Loucy (cell line): ENCODE measurements around the gene SLIT1.

ENCODE experiments used
- H2AFZ ChIP-seq: fragments of 200-600 bp; sonication (generic); 2 replicates; pipeline ENCODE4 v1.6.0; 2016; ENCODE audit warnings: antibody characterized with exemption, mild to moderate bottlenecking, low read length, moderate library complexity
- H3F3A ChIP-seq: fragments of 200-600 bp; 2 replicates; pipeline ENCODE4 v1.6.0; 2016; ENCODE audit warnings: antibody characterized with exemption, low read depth, mild to moderate bottlenecking
- H3K27me3 ChIP-seq: fragments of 200-600 bp; sonication (generic); 2 replicates; pipeline ENCODE4 v1.6.1; 2014; ENCODE audit warnings: low read length, mild to moderate bottlenecking; ENCODE audit not compliant: insufficient read depth, poor library complexity, severe bottlenecking
- H3K36me3 ChIP-seq: fragments of 200-600 bp; sonication (generic); 2 replicates; pipeline ENCODE4 v1.6.1; 2016; ENCODE audit warnings: low read length; ENCODE audit not compliant: insufficient read depth
- H3K4me1 ChIP-seq: fragments of 200-600 bp; sonication (generic); 2 replicates; pipeline ENCODE4 v1.5.1; 2014; ENCODE audit warnings: low read length, mild to moderate bottlenecking; ENCODE audit not compliant: insufficient read depth, poor library complexity, severe bottlenecking
- H3K4me2 ChIP-seq: fragments of 200-600 bp; sonication (generic); 2 replicates; pipeline ENCODE4 v1.6.0; 2014; ENCODE audit warnings: antibody characterized with exemption, low read length, low read depth, mild to moderate bottlenecking; ENCODE audit not compliant: poor library complexity, severe bottlenecking
- H3K4me3 ChIP-seq: fragments of 200-600 bp; sonication (generic); 2 replicates; pipeline ENCODE4 v1.5.1; 2014; ENCODE audit warnings: low read length, mild to moderate bottlenecking, mixed read lengths; ENCODE audit not compliant: poor library complexity, severe bottlenecking
- H3K79me2 ChIP-seq: fragments of 200-600 bp; sonication (generic); 2 replicates; pipeline ENCODE4 v1.6.1; 2014; ENCODE audit warnings: low read length; ENCODE audit not compliant: insufficient read depth
- H3K9ac ChIP-seq: fragments of 200-600 bp; sonication (generic); 2 replicates; pipeline ENCODE4 v1.6.0; 2014; ENCODE audit warnings: mild to moderate bottlenecking, low read depth, low read length, moderate library complexity; ENCODE audit not compliant: poor library complexity, severe bottlenecking
- H3K9me2 ChIP-seq: fragments of 200-600 bp; sonication (generic); replicated peaks from 2 replicates; pipeline ENCODE4 v1.6.1; 2016; ENCODE audit warnings: low read depth, low read length, mixed read lengths
- H3K9me3 ChIP-seq: fragments of 200-600 bp; sonication (generic); 2 replicates; pipeline ENCODE4 v1.6.1; 2014; ENCODE audit warnings: mild to moderate bottlenecking, antibody characterized with exemption, low read length, low read depth; ENCODE audit not compliant: insufficient read depth
- H4K20me1 ChIP-seq: fragments of 200-600 bp; sonication (generic); 2 replicates; pipeline ENCODE4 v1.6.0; 2014; ENCODE audit warnings: antibody characterized with exemption, low read length, mild to moderate bottlenecking; ENCODE audit not compliant: insufficient read depth, poor library complexity, severe bottlenecking
- CTCF ChIP-seq: fragments of 200-600 bp; sonication (generic); conservative IDR thresholded peaks from 2 replicates; pipeline ENCODE4 v1.5.1; 2014; ENCODE audit warnings: mild to moderate bottlenecking, antibody characterized with exemption, low read length
- EZH2phosphoT487 ChIP-seq: fragments of 200-600 bp; IDR thresholded peaks from 2 replicates; pipeline ENCODE4 v1.6.1; 2018; ENCODE audit warnings: antibody characterized with exemption, mild to moderate bottlenecking, moderate library complexity, borderline replicate concordance

SLIT1 gene

GRCh38 chr10:97151307-97151914 is 34.3 kb downstream of the SLIT1 start:
- no peaks in the 10 kb centered on the region for H3K27me3 ChIP-seq
- H3K4me2 ChIP-seq = no peak overlapping the region
- TF ChIP-seq EZH2phosphoT487 (no peak), CTCF (no peak)

GRCh38 chr10:97150616-97151015 is 35.1 kb downstream of the SLIT1 start:
- TF ChIP-seq EZH2phosphoT487 = no peak
- TF ChIP-seq CTCF = no peak
- H3K27me3 ChIP-seq = no peaks in the 10 kb centered on the region
- no peaks in the 10 kb centered on the region for H4K20me1 ChIP-seq
- H3K9me3 ChIP-seq = no peaks in the 10 kb centered on the region
- H3K9ac ChIP-seq = no peak overlapping the region
- no peaks in the 10 kb centered on the region for H3K9me2 ChIP-seq
- H3K4me3 ChIP-seq = no peak overlapping the region
- no peaks in the 10 kb centered on the region for H3K4me1 ChIP-seq
- no peaks in the 10 kb centered on the region for H3K36me3 ChIP-seq
- H2AFZ ChIP-seq = no peak overlapping the region
- no peaks in the 10 kb centered on the region for H3K79me2 ChIP-seq
- no peak overlapping the region for H3K4me2 ChIP-seq
- no peaks in the 10 kb centered on the region for H3F3A ChIP-seq

More at GRCh38 chr10:97151307-97151914, 34.3 kb downstream of the SLIT1 start:
- Histone ChIP-seq H3K9ac (no peak overlapping the region), H3K36me3 (no peaks in the 10 kb centered on the region), H4K20me1 (no peaks in the 10 kb centered on the region), H2AFZ (no peak overlapping the region), H3K9me3 (no peaks in the 10 kb centered on the region), H3K9me2 (no peaks in the 10 kb centered on the region), H3F3A (no peaks in the 10 kb centered on the region), H3K4me1 (no peaks in the 10 kb centered on the region), H3K79me2 (no peaks in the 10 kb centered on the region), H3K4me3 (no peak overlapping the region)

GRCh38 chr10:97150013-97150595 is 35.7 kb downstream of the SLIT1 start:
- H3K4me2 ChIP-seq = no peak overlapping the region
- no peaks in the 10 kb centered on the region for H3K79me2 ChIP-seq
- no peaks in the 10 kb centered on the region for H3K36me3 ChIP-seq
- H3F3A ChIP-seq = no peaks in the 10 kb centered on the region
- H3K9me2 ChIP-seq = no peaks in the 10 kb centered on the region
- H3K4me3 ChIP-seq = no peak overlapping the region
- no peak for TF ChIP-seq CTCF
- TF ChIP-seq EZH2phosphoT487 = no peak
- H3K9ac ChIP-seq = no peak overlapping the region
- no peaks in the 10 kb centered on the region for H3K9me3 ChIP-seq
- no peaks in the 10 kb centered on the region for H4K20me1 ChIP-seq
- no peaks in the 10 kb centered on the region for H3K27me3 ChIP-seq
- H2AFZ ChIP-seq = no peak overlapping the region
- no peaks in the 10 kb centered on the region for H3K4me1 ChIP-seq
